H9 (cell line): ENCODE results near the gene CACNA2D3. TPM values are rescaled to one million over a fixed set of nuclear protein-coding genes. Genes with fewer than 3 reads are reported as not detected.

Experiments
- DNase-seq: peaks from one replicate; pipeline ENCODE4 v3.0.0-alpha.2; 2017
- H2AFZ ChIP-seq: one replicate; pipeline ENCODE4 v1.6.1; 2013; ENCODE audit warnings: mild to moderate bottlenecking, low read length, control low read depth, moderate library complexity
- H2AK5ac ChIP-seq: 2 replicates; pipeline ENCODE4 v1.6.1; 2013; ENCODE audit warnings: low read length, control low read depth, mixed read lengths; ENCODE audit not compliant: insufficient read length
- H2BK120ac ChIP-seq: one replicate; pipeline ENCODE4 v1.6.1; 2013; ENCODE audit warnings: low read depth, mild to moderate bottlenecking, low read length, control low read depth, inconsistent platforms; ENCODE audit not compliant: poor library complexity, severe bottlenecking
- H2BK12ac ChIP-seq: 2 replicates; pipeline ENCODE4 v1.6.1; 2013; ENCODE audit warnings: low read length, control low read depth, mixed read lengths, low read depth; ENCODE audit not compliant: insufficient read length
- H2BK15ac ChIP-seq: 2 replicates; pipeline ENCODE4 v1.6.1; 2013; ENCODE audit warnings: low read depth, low read length, control low read depth
- H2BK20ac ChIP-seq: one replicate; pipeline ENCODE4 v1.6.1; 2013; ENCODE audit warnings: low read depth, mild to moderate bottlenecking, low read length, control low read depth, inconsistent platforms; ENCODE audit not compliant: poor library complexity, severe bottlenecking
- H2BK5ac ChIP-seq: 2 replicates; pipeline ENCODE4 v1.6.1; 2013; ENCODE audit warnings: low read length, control low read depth, mixed read lengths; ENCODE audit not compliant: insufficient read length
- H3K14ac ChIP-seq: 2 replicates; pipeline ENCODE4 v1.6.1; 2013; ENCODE audit warnings: low read length, control low read depth; ENCODE audit not compliant: insufficient read depth
- H3K18ac ChIP-seq: 2 replicates; pipeline ENCODE4 v1.6.1; 2013; ENCODE audit warnings: low read depth, mild to moderate bottlenecking, mixed read lengths, low read length, control low read depth; ENCODE audit not compliant: insufficient read length
- H3K23ac ChIP-seq: 2 replicates; pipeline ENCODE4 v1.6.1; 2013; ENCODE audit warnings: low read length, control low read depth, mixed read lengths, low read depth; ENCODE audit not compliant: insufficient read length
- H3K23me2 ChIP-seq: 2 replicates; pipeline ENCODE4 v1.6.1; 2013; ENCODE audit warnings: low read depth, mild to moderate bottlenecking, mixed read lengths, low read length, control low read depth; ENCODE audit not compliant: insufficient read length, poor library complexity, severe bottlenecking
- H3K27ac ChIP-seq: 2 replicates; pipeline ENCODE4 v1.5.1; 2013; ENCODE audit warnings: low read length, control low read depth, mixed read lengths, low read depth; ENCODE audit not compliant: insufficient read length
- H3K27me3 ChIP-seq: 2 replicates; pipeline ENCODE4 v1.6.1; 2013; ENCODE audit warnings: low read length, control low read depth, inconsistent platforms; ENCODE audit not compliant: insufficient read depth
- H3K4ac ChIP-seq: 2 replicates; pipeline ENCODE4 v1.6.1; 2013; ENCODE audit warnings: low read depth, mild to moderate bottlenecking, control low read depth, inconsistent platforms, low read length, moderate library complexity
- H3K4me1 ChIP-seq: 2 replicates; pipeline ENCODE4 v1.6.1; 2013; ENCODE audit warnings: low read length, control low read depth, inconsistent platforms; ENCODE audit not compliant: insufficient read depth
- H3K4me2 ChIP-seq: 2 replicates; pipeline ENCODE4 v1.6.1; 2013; ENCODE audit warnings: low read length, control low read depth, mixed read lengths; ENCODE audit not compliant: insufficient read length, insufficient read depth
- H3K56ac ChIP-seq: 2 replicates; pipeline ENCODE4 v1.6.1; 2013; ENCODE audit warnings: low read depth, mild to moderate bottlenecking, mixed read lengths, low read length, control low read depth; ENCODE audit not compliant: insufficient read length
- H3K79me1 ChIP-seq: 2 replicates; pipeline ENCODE4 v1.6.1; 2013; ENCODE audit warnings: low read depth, mild to moderate bottlenecking, moderate library complexity, low read length, control low read depth, inconsistent platforms; ENCODE audit not compliant: insufficient read depth, poor library complexity, severe bottlenecking
- H3K79me2 ChIP-seq: 2 replicates; pipeline ENCODE4 v1.6.1; 2013; ENCODE audit warnings: low read length, control low read depth, inconsistent platforms; ENCODE audit not compliant: insufficient read depth
- H3K9ac ChIP-seq: 2 replicates; pipeline ENCODE4 v1.6.1; 2013; ENCODE audit warnings: low read length, control low read depth, mixed read lengths; ENCODE audit not compliant: insufficient read length; ENCODE audit errors: extremely low read depth
- H3K9me3 ChIP-seq: one replicate; pipeline ENCODE4 v1.6.1; 2013; ENCODE audit warnings: low read depth, low read length, inconsistent platforms; ENCODE audit not compliant: control insufficient read depth
- H3T11ph ChIP-seq: one replicate; pipeline ENCODE4 v1.6.1; 2013; ENCODE audit warnings: mild to moderate bottlenecking, low read length, control low read depth, inconsistent platforms
- H4K20me1 ChIP-seq: one replicate; pipeline ENCODE4 v1.6.1; 2013; ENCODE audit not compliant: control insufficient read depth, insufficient read length, insufficient read depth
- H4K5ac ChIP-seq: 2 replicates; pipeline ENCODE4 v1.6.1; 2013; ENCODE audit warnings: low read depth, mild to moderate bottlenecking, mixed read lengths, low read length, control low read depth; ENCODE audit not compliant: insufficient read length
- H4K8ac ChIP-seq: replicated peaks from 2 replicates; pipeline ENCODE4 v1.6.1; 2013; ENCODE audit warnings: low read length, control low read depth, mixed read lengths, low read depth; ENCODE audit not compliant: insufficient read length
- H4K91ac ChIP-seq: 2 replicates; pipeline ENCODE4 v1.6.1; 2013; ENCODE audit warnings: low read depth, mild to moderate bottlenecking, moderate library complexity, mixed read lengths, low read length, control low read depth; ENCODE audit not compliant: insufficient read length
- H3K27ac Mint-ChIP-seq, 3 experiments: 2 replicates in 2 of 3; 3 replicates in 1 of 3; pipeline ENCODE4 v1.8.0; 2020 to 2021; ENCODE audit warnings: mixed read lengths in 3 of 3, mild to moderate bottlenecking in 1 of 3, moderate library complexity in 1 of 3
- H3K27me3 Mint-ChIP-seq: 2 replicates; pipeline ENCODE4 v1.8.0; 2021; ENCODE audit warnings: low read depth, mild to moderate bottlenecking, moderate library complexity, mixed read lengths
- H3K36me3 Mint-ChIP-seq, 3 experiments: 2 replicates in 2 of 3; 3 replicates in 1 of 3; pipeline ENCODE4 v1.8.0; 2020 to 2021; ENCODE audit warnings: low read depth in 3 of 3, mixed read lengths in 3 of 3; ENCODE audit not compliant: insufficient read depth in 1 of 3
- H3K4me1 Mint-ChIP-seq, 2 experiments: 2 replicates each; pipeline ENCODE4 v1.8.0; 2020; ENCODE audit warnings: mixed read lengths in 2 of 2
- H3K4me3 Mint-ChIP-seq, 2 experiments: 2 replicates in 1 of 2; 3 replicates in 1 of 2; pipeline ENCODE4 v1.8.0; 2020 to 2021; ENCODE audit warnings: mild to moderate bottlenecking in 2 of 2, mixed read lengths in 2 of 2, moderate library complexity in 1 of 2
- H3K9me3 Mint-ChIP-seq, 2 experiments: 2 replicates in 1 of 2; 3 replicates in 1 of 2; pipeline ENCODE4 v1.8.0; 2020; ENCODE audit warnings: mild to moderate bottlenecking in 2 of 2, mixed read lengths in 2 of 2, moderate library complexity in 1 of 2
- CTCF ChIP-seq: fragments of 200-600 bp; sonication (generic); conservative IDR thresholded peaks from 3 replicates; pipeline ENCODE4 v1.8.0; 2021; ENCODE audit warnings: antibody characterized with exemption, mild to moderate bottlenecking
- WGBS: extraction: QIAGEN DNeasy Blood & Tissue Kit; methylation state at CpG from one replicate; pipeline ENCODE4 v1.1.7; 2013; ENCODE audit warnings: missing lambda C conversion rate, low lambda C conversion rate, mixed read lengths; ENCODE audit not compliant: insufficient read length; ENCODE audit errors: extremely low coverage; 5-methylcytosine and 5-hydroxymethylcytosine counted together
- total RNA-seq: library from RNA; stranded (reverse); gene quantifications from 2 replicates; pipeline ENCODE4 v1.2.1, GENCODE V29; 2021

CACNA2D3 gene
- total RNA-seq, 1 experiment from 2014 or later: 3.2 TPM

- no peak overlapping the region for H4K8ac ChIP-seq
- no peaks in the 10 kb centered on the region for H3K36me3 Mint-ChIP-seq
- no peak overlapping the region for H4K91ac ChIP-seq
- no peak overlapping the region for H3T11ph ChIP-seq
- no peaks in the 10 kb centered on the region for H3K9me3 ChIP-seq
- H4K5ac ChIP-seq: no peak overlapping the region
- H2BK12ac ChIP-seq: no peak overlapping the region
- no peak overlapping the region for H2BK15ac ChIP-seq
- WGBS: no CpG with 5 or more reads among the region's 4 CpGs
- H3K27me3 ChIP-seq: no peaks in the 10 kb centered on the region
- no peak overlapping the region for H3K56ac ChIP-seq
- no peak overlapping the region for H2AFZ ChIP-seq
- H3K4me1 ChIP-seq: no peaks in the 10 kb centered on the region
- no peak overlapping the region for H2AK5ac ChIP-seq
- no peak overlapping the region for H2BK5ac ChIP-seq
- no peak overlapping the region for H3K9ac ChIP-seq
- no peak overlapping the region for H3K27ac Mint-ChIP-seq
- H3K23ac ChIP-seq: no peak overlapping the region
- no peaks in the 10 kb centered on the region for H3K4me1 Mint-ChIP-seq
- H3K18ac ChIP-seq: no peak overlapping the region
- H3K79me1 ChIP-seq: no peaks in the 10 kb centered on the region
- no peak overlapping the region for H3K4me2 ChIP-seq
- no peaks in the 10 kb centered on the region for H4K20me1 ChIP-seq
- no peak overlapping the region for H3K4me3 Mint-ChIP-seq
- no peaks in the 10 kb centered on the region for H3K9me3 Mint-ChIP-seq
- H3K27ac ChIP-seq: no peak overlapping the region
- DNase-seq: no peak
- no peak overlapping the region for H3K4ac ChIP-seq
- H3K79me2 ChIP-seq: no peaks in the 10 kb centered on the region
- TF ChIP-seq CTCF: no peak
- no peak overlapping the region for H2BK120ac ChIP-seq
- no peak overlapping the region for H2BK20ac ChIP-seq
- no peak overlapping the region for H3K14ac ChIP-seq
- peaks cover 8% of the 10 kb centered on the region for H3K27me3 Mint-ChIP-seq
- H3K23me2 ChIP-seq: no peaks in the 10 kb centered on the region
Observed at GRCh38 chr3:54376939-54377578, 254.7 kb downstream of the CACNA2D3 start.
